ENCODE measurements around the gene ROR2.
A peak's percentile ranks its signal among the peaks of the same experiment; 100 is the strongest.

The ROR2 gene

DNA sequence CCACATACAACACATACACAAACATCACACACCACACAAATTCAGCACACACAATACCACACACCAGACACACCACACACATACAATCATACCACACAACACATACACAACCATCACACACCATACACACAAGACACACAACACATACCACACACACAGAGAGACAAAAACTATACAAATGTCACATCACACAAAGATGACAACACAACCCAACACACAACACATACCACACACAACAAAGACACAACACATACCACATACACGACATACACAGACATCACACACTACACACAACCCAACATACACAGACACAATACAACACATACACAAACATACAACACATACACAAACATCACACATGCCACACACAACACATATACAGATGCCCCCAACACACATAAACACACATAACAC lies 44.8 kb downstream of the ROR2 start:
- no peak for DNase-seq (ENCODE audit: low read depth)

DNA sequence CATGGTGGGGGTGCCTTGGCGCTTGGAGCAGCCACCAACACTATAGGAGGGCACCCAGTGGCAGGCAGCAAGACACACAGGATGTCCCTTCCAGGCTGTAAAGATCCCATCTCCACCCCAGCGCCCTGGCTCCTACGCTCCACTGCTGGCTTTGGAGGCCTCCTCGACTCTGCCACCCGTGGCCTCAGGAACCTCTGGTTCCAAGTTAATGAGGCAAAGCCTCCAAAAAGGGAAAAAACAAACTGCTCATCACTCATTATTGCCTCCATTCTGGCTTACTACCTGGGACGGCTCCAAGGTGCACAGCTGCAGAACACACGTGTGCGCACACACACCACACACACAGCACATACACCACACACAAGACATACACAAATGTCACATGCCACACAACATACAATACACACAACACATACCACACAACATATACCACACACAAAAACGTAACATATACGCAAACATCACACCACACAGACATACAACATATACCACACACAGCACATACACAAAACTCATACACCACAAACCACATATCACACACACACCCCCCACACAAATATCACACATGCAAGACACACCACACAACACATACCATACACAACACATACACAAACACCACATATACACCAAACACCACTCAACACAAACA lies 45.3 kb downstream of the ROR2 start:
- DNase-seq (ENCODE audit: low read depth): no peak
- H3K4me3 ChIP-seq (ENCODE audit: low read depth, low read length): no peak overlapping the region

More for the DNA sequence above, 44.8 kb downstream of the ROR2 start:
- no peak overlapping the region for H3K4me3 ChIP-seq (ENCODE audit: low read depth, low read length)

DNA sequence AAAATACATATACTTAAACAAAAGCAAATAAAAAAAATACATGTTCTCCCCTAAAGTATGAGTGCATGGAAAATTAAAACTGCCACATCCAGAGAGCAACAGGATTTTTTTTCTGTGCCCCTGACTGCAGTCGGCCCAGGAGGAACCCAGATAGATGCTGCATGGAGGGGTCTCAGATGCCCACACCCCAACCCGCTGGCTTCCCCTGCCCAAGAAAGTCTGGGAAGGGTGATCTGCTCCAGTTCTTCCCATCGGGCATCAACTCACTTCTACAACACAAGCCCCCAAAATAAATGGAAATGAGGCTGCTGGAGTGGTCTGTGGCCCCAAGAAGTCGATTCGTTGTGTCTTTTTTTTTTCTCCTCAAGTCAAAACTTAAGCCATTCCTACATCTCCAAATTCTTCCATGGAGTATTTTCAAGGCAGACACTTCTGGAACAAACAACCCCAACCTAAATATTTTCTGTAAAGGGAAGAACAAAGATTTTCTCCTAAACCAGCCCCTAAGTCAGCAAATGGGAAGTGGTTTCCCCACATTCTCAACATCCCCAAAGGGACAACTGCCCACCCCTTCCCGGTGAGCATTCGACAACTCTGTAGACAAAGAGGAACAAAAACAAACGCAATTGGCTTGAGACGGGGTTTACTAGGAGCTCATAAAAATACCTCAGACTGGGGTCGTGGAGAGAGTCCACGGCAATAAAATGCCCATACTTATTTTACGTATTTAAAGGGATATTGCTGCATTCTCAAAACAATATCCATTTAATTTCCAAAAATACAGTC lies 46.7 kb downstream of the ROR2 start:
- no peak for DNase-seq (ENCODE audit: low read depth)
- no peak overlapping the region for H3K4me3 ChIP-seq (ENCODE audit: low read depth, low read length)

DNA sequence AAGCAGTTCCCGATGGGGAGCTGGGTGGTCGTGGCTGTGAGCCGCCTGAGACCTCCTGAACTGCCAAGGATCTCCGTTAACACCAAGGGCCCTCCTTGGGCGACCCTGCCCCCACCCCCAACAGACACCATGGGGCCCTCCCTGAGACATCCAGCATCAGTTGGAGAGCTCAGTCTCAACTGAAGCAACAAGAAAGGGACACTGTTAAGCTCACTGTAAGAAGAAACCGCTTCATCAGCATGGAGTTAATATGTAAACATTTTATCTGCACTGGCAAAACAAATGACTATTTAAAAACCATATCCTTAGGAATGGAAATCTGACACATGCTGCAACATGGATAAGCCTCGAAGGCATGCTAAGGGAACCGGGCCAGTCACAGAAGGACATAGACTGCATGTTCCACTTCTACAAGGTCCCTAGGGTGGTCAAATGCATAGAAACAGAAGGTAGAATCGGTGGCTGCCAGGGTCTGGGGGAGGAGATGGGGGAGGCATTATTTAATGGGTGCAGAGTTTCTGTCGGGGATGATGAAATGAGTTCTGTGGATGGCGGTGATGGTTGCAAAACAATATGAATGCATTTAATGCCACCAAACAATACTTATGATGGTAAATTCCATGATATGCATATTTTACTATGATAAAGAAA lies 47.4 kb downstream of the ROR2 start:
- H3K4me3 ChIP-seq (ENCODE audit: low read depth, low read length): no peak overlapping the region
- no peak for DNase-seq (ENCODE audit: low read depth)

DNA sequence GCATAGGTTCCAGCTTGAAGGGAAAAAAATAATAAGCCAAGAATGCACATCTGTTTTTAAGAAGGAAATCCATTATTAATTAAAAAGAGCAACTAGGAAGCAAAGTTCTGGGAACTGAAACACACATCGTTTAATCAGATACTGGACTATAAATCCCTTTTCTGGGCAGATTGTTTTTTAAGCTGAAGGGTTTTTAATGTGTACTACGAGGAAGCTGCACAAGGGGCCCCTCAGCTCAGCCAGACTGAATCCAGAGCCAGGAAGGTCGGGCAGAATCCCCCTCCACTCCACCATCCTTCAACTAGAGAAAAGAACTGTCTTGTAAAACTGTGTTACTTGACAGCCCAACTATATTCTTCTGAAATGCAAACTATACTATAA lies 49.2 kb downstream of the ROR2 start:
- no peak overlapping the region for H3K4me3 ChIP-seq (ENCODE audit: low read depth, low read length)
- no peak for DNase-seq (ENCODE audit: low read depth)

DNA sequence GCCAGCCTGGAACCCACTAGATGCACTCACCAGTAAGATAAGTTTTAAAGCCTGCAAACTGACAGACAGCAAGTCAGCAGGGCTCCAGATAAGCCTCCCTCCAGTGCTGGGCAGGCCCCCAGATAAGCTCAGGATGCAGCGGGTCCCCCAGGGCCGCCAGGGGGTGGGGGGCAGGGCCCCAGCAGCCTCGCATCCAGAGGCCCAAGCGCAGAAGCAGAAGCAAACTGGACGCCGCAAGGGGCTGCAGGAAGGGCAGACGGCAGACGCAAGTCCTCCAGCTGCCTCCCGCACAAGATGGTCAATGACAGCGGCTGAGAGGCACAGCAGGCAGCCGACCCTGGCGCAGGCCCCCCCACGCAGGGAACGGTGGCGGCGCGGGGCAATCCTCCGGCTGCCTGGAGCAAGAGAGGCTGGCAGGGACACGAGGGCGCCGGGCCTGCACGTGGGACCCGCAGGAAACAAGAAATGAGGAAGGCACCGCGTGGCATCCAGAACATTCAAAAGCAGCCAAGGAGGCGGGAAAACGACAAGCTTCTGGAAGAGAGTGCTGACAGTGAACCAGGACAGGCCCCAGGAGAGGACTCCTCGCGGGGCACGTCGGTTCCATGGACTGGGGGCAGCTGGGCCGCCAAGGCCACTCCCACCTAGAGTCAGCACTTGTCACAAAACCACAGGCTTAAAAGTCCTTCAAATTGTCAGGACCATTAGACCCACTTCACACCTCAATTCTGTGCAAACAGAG lies 49.8 kb downstream of the ROR2 start:
- no peak overlapping the region for H3K4me3 ChIP-seq (ENCODE audit: low read depth, low read length)
- DNase-seq (ENCODE audit: low read depth): no peak

DNA sequence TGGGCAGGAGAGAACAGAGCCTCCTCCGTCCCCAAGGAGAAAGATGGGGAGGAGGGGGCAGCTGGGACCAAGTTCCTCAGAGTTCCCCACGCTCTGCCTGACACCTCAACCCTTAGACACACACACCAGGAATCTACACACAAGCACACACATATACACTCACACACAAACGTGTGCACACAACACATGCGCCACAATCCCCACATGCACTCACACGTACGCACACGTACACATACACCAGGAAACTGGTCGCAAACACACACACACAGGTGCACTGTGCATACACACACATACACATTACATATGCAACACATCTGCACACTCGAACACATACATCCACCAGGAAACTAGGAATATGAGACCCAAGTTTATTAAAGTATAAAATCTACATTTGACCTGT lies 50.4 kb downstream of the ROR2 start:
- no peak for DNase-seq (ENCODE audit: low read depth)
- H3K4me3 ChIP-seq (ENCODE audit: low read depth, low read length): no peak overlapping the region

DNA sequence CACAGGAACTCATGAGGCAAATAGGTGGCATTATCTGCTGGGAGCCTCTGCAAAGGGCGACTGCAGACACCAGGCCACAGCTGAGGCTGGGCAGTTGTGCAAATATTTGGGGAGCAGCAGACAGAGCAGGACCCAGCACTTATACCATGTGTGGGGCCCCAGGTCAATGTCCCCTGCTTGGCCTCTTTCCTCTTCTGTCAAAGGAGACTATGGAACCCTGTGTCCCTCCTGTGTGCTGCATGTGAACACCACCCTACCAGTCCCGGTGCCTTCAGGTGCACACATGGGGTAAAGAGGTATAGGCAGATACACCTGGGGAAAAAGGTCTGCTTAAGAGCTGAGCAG lies 50.8 kb downstream of the ROR2 start:
- no peak for DNase-seq (ENCODE audit: low read depth)

DNA sequence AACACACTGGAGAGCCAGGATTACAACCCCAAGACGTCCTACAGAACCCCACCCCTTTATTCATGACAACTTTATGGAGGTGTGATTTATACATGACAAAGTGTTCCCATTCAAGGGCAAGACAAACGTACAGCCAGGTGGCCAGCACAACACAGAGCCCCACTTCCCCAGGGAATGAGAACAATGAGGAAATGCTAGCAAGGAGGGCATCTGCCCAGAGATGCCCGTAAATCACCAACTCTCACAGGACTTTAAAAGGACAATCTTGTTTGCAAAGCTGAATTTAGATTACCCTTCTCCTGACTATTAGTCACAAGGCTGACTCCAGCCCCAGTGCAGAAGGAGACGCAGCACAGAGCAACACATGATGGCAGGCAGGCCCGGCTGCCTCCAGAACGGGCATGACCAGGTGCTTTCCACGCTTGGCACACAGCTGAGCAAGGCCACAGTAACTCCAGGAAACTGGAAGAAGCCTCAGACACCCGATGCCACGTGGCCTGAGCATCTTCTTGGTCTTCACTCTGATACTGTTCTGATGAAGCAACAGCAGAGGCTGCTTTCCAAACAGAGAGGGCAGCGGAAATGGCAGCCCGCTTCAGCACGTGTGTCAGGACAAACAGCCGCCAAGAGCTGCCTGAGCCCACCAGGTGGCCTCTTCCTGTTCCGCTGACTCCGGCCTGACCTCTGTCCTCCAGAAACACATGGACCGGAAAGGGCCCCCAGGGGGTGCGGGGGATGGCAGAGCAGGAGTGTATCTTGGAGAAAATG lies 51.4 kb downstream of the ROR2 start:
- no peak overlapping the region for H3K4me3 ChIP-seq (ENCODE audit: low read depth, low read length)
- no peak for DNase-seq (ENCODE audit: low read depth)

More for the DNA sequence above, 50.8 kb downstream of the ROR2 start:
- no peak overlapping the region for H3K4me3 ChIP-seq (ENCODE audit: low read depth, low read length)

DNA sequence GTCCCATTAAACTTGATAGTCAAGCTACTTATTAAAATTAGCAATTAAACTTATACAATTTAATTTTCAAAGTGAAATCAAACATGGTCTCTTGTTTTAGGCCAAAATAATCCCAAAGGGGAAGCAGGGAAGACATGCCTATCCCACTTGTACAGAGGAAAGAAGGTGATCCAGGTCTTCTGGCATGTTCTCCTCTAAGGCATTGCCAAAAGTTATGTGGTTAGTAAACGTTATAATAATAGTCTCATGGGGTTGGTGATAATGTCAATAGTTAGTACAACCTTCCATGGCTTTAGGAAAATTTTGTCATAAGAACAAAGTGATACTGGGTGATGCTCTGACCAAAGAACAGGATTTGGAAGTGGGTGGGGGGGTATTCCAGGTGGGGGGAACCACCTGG lies 52.8 kb downstream of the ROR2 start:
- H3K4me3 ChIP-seq (ENCODE audit: low read depth, low read length): no peak overlapping the region
- no peak for DNase-seq (ENCODE audit: low read depth)

DNA sequence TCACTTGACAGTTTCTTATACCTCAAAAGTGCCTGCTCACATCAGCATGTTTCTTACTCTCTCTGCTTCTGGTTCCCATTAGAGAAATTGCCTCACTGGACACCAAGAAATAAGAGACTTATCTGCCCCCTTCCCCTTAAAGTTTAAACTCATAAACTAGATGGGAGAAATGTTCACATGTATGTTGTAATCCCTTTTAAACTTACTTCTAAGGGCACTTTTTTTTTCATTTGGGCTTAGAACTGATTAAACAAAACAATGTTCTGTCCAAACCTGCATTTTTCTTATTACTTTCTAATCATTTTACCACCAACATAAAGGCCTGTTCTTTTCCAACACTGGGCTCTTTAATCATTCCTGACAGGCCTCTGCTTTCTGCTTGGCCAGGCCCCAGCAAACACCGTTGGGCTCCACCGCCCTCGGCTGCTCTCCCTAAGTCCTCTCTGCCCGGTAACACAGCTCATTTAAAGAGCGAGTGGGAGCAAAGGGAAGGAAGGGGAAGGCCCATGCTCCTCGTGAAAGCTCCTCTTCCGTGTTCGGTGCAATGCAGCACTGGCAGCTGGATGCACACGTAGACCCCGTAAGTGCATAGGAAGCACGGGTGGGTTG lies 53.4 kb downstream of the ROR2 start:
- peak; percentile 11 for DNase-seq (ENCODE audit: low read depth)
- no peak overlapping the region for H3K4me3 ChIP-seq (ENCODE audit: low read depth, low read length)

DNA sequence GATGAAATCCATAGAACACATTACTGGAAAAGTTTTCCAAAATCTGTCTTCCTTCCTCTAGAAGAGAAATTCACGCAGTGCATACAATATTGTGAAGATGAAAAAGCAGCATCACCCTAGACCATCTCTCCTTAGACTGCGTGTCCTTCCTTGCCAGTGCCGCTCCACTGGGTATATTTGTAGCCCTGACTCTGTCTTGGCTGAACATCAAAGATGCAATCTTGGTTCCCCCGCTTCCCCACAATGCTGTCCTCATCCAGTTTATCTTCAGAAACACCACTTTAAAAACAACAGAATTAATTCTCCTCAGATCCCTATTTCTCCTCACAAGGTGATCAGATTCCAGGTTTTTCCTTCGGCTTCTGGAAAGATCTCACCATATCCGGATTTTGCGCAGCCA lies 53.9 kb downstream of the ROR2 start:
- no peak for DNase-seq (ENCODE audit: low read depth)
- no peak overlapping the region for H3K4me3 ChIP-seq (ENCODE audit: low read depth, low read length)

DNA sequence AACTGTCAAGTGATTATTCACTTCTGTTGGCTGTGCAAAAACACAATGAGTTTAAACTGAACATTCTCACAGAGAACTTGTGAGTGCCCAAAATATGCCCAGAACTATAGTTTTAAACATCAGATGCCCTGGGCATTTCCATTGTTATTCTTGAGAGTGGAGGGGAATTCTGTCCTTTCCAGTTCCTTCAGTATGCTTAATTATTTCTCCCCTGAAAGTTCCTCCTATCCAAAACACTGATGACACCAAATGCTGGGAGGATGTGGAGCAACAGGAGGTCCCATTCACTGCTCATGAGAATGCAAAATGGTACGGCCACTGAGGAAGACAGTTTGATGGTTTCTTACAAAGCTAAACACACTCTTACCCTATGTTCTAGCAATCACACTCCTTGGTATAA lies 55.5 kb downstream of the ROR2 start:
- H3K4me3 ChIP-seq (ENCODE audit: low read depth, low read length): no peak overlapping the region
- no peak for DNase-seq (ENCODE audit: low read depth)

DNA sequence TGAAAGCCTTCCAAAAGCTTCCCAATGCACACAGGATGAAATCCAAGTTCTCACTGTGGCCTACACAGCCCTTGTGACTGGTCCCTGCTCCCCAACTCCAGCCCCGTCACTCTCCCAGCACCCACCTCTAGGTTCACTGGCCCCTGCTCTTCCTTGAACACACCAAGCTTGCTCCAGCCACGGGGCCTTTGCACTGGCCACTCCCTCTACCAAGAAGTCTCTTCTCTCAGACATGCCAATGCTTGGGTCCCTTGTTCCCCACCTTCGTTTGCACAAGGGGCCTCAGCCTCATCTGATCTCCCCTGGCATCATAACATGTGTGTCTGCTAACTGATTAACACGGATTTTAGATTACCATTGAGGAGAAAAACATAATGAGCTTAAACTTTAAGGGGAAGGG lies 56.0 kb downstream of the ROR2 start:
- H3K4me3 ChIP-seq (ENCODE audit: low read depth, low read length): no peak overlapping the region
- no peak for DNase-seq (ENCODE audit: low read depth)

DNA sequence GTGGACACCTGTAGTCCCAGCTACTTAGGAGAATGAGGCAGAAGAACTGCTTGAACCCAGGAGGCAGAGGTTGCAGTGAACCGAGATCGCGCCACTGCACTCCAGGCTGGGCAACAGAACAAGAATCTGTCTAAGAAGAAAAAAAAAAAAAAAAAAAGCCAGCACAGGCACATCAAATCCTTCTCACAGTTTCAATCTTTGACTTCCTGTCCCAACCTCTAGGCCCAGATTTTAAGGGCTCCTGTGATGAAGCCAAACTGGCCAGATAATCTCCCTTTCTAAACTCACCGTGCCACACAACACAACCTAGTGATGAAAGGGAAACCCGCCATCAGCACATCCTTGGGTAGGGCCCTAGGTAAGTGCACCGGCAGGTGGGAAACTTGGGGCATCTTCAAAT lies 58.1 kb downstream of the ROR2 start:
- DNase-seq (ENCODE audit: low read depth): no peak
- H3K4me3 ChIP-seq (ENCODE audit: low read depth, low read length): no peak overlapping the region

DNA sequence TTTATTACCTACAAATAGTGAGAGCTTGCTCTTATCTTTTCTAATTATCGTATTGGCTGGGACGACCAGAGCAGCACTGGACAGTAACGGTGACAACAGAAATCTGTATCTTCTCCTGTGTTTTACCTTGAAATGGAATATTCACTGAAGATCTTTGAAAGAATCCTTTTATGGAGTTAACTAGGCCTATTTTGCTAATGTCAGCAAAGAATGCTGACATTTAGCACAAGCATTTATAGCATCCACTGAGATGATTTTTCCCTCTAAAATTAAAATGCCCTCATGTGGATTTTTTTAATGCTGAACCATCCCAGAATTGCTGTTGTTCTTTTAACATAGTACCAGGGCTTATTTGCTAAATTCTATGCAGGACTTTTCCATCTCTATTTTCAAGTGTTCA lies 59.4 kb downstream of the ROR2 start:
- H3K4me3 ChIP-seq (ENCODE audit: low read depth, low read length): no peak overlapping the region

DNA sequence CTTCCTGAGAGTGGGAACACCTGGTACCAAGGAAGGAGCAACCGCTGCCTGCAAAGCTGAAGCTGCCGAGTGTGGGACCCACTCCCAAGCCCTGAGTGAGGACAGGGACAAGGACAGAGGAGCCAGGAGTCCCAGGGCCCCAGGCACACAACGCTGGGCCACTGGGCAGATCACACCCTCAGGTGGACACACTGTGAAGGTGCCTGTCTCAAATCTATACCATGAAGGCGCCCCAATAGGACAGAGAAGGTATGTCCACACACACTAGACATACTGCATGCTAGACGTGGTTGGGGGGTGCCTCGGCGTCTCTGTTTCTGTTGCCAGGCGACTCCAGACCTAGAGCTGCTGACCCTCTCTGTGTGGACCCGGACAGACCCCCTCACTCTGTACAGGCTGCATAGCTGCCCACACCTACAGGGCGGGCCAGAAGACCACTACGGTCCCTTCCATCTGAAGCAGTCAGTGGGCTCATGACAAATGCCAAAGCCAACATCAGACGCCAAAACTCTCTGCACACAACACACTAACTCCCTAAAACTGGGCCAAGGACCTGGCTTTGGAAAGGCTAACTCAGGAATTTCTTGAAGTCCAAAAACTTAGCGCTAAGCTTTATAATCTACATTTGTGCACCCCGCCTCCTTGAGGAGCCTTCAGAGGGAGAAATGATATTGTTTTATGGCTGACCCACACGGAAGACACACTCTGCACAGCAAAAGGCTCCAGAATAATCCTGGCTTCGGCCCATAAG lies 60.7 kb downstream of the ROR2 start:
- DNase-seq (ENCODE audit: low read depth): no peak

More for the DNA sequence above, 59.4 kb downstream of the ROR2 start:
- DNase-seq (ENCODE audit: low read depth): no peak

DNA sequence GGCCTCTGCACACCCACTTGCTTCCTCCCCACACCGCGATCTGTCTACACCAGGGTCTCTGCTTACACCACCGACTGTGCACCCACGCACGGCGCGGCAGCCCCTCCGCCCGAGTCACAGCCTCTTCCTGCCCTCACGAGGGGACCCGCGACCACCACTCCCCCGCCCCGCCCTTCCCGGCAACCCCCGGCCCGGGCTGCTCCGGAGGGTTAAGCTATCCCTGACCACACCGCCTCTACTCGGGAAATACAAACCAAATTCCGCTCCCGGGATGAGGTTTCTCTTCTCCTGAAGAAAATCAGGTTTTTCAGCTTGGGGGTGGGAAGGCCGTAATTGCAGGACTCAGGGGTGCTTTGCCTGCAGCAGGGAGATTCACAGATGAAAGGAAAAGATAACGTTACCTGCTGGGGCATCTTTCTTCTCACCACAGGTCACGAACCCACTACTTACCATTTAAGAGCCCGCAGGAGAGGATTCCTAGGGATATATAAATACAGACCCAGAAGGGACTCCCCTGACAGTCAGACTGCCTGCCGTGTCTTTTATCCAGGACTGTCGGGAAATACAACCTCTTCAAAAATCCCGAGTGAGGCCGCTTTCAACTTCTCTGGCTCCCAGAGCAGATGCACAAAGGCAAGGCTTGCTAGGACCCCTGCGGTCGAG lies 63.5 kb downstream of the ROR2 start:
- H3K4me3 ChIP-seq (ENCODE audit: low read depth, low read length): no peak overlapping the region
- no peak for DNase-seq (ENCODE audit: low read depth)

More for the DNA sequence above, 60.7 kb downstream of the ROR2 start:
- H3K4me3 ChIP-seq (ENCODE audit: low read depth, low read length): no peak overlapping the region
